Left lung (tissue), 10 donors: ENCODE results near the gene PRKCA. TPM values are rescaled to one million over a fixed set of nuclear protein-coding genes. Genes with fewer than 3 reads are reported as not detected.
A peak's percentile ranks its signal among the peaks of the same experiment; 100 is the strongest.
"Not testable (repeated sequence)": the region's sequence is repeated elsewhere in the genome, so short reads cannot be mapped to it uniquely, and the experiment has no call there.

Experiments used
- ATAC-seq: fragments of 200-7000 bp; cut with Tn5 transposase; one replicate; pipeline ENCODE4 v1.9.1; 2020; ENCODE audit warnings: moderate library complexity
- DNase-seq, 4 donors: peaks; one replicate each; pipeline ENCODE4 v3.0.0-alpha.2; 2013 to 2020
- H3K27ac ChIP-seq, 2 donors: fragments of 200-600 bp; sonication (generic) in 1 of 2; one replicate each; pipeline versions ENCODE4 v1.5.0 to v1.8.0; 2020 to 2021
- H3K27me3 ChIP-seq, 2 donors: fragments of 200-600 bp; sonication (generic) in 1 of 2; one replicate each; pipeline versions ENCODE4 v1.5.0 to v1.8.0; 2020 to 2021
- H3K36me3 ChIP-seq, 2 donors: fragments of 200-600 bp; sonication (generic) in 1 of 2; one replicate each; pipeline versions ENCODE4 v1.5.0 to v1.8.0; 2020 to 2021
- H3K4me1 ChIP-seq, 2 donors: fragments of 200-600 bp; one replicate each; pipeline ENCODE4 v1.8.0; 2021
- H3K4me3 ChIP-seq, 2 donors: fragments of 200-600 bp; sonication (generic) in 1 of 2; one replicate each; pipeline versions ENCODE4 v1.5.0 to v1.8.0; 2020 to 2021; ENCODE audit warnings: mild to moderate bottlenecking in 1 of 2
- H3K9me3 ChIP-seq, 2 donors: fragments of 200-600 bp; sonication (generic) in 1 of 2; one replicate each; pipeline versions ENCODE4 v1.5.0 to v1.8.0; 2020 to 2021
- intact Hi-C, 2 donors: fragments of 100-400 bp; cut with DNase I; formaldehyde crosslinking; loops; one replicate each; pipeline versions ENCODE4 v1.11.2 to v1.14.2; 2022
- polyA plus RNA-seq, 6 donors: library from polyadenylated mRNA; unstranded; fragments of 120-200 nt; gene quantifications; one replicate each; pipeline ENCODE4 v1.2.1, GENCODE V29; 2013; ENCODE audit not compliant: insufficient read length in 6 of 6
- total RNA-seq, 2 donors: library from RNA; stranded (reverse); fragmentation: NEBNext Ultra II Directional; extraction: Animal tissue kit (Norgen Biotek cat#: 25700); gene quantifications; one replicate each; pipeline ENCODE4 v1.2.1, GENCODE V29; 2021
- TF ChIP-seq, protein P1 (sequence below), 2 donors: fragments of 200-600 bp; sonication (generic) in 1 of 2; IDR thresholded peaks; one replicate each; pipeline versions ENCODE4 v1.5.0 to v1.8.0; 2021; ENCODE audit warnings: antibody characterized with exemption in 2 of 2
- donor health status: DM: no; HTN: yes; CAD: no.
- donor health status: DM: no; HTN: no; CAD: no.

Gene PRKCA
- total and polyA plus RNA-seq, 8 donors: 16.4 to 30.4 (median 17.5) TPM

DNA sequence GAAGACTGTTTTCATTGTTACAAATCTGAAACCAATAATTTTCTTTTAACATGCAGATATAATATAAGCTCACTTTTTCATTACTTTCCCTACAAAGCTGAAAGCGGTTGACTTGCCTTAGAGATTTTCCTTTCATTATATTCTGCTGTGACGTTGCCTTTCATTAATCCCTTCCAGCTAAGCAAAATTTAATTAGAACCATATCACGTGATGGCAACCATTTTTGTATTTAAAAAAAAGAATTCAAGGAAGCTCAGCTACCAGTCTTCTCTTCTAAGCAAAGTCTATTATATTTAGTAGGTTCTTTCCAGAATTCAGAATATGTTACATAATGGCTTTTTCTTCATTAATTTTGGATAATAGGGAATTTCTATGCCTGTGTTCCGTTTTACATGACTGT lies 186.5 kb downstream of the PRKCA start:
- Histone ChIP-seq H3K4me1 (peaks cover 0 to 17% of the 10 kb centered on the region in 2 donors), H3K4me3 (no peak overlapping the region), H3K9me3 (no peaks in the 10 kb centered on the region), H3K27me3 (no peaks in the 10 kb centered on the region), H3K36me3 (no peaks in the 10 kb centered on the region), H3K27ac (no peak overlapping the region)
- intact Hi-C loops: no loop called here
- DNase-seq: no peak
- TF ChIP-seq, protein P1, sequence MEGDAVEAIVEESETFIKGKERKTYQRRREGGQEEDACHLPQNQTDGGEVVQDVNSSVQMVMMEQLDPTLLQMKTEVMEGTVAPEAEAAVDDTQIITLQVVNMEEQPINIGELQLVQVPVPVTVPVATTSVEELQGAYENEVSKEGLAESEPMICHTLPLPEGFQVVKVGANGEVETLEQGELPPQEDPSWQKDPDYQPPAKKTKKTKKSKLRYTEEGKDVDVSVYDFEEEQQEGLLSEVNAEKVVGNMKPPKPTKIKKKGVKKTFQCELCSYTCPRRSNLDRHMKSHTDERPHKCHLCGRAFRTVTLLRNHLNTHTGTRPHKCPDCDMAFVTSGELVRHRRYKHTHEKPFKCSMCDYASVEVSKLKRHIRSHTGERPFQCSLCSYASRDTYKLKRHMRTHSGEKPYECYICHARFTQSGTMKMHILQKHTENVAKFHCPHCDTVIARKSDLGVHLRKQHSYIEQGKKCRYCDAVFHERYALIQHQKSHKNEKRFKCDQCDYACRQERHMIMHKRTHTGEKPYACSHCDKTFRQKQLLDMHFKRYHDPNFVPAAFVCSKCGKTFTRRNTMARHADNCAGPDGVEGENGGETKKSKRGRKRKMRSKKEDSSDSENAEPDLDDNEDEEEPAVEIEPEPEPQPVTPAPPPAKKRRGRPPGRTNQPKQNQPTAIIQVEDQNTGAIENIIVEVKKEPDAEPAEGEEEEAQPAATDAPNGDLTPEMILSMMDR (IDR thresholded peaks at IDR 0.05): no peak
- ATAC-seq: no peak

DNA sequence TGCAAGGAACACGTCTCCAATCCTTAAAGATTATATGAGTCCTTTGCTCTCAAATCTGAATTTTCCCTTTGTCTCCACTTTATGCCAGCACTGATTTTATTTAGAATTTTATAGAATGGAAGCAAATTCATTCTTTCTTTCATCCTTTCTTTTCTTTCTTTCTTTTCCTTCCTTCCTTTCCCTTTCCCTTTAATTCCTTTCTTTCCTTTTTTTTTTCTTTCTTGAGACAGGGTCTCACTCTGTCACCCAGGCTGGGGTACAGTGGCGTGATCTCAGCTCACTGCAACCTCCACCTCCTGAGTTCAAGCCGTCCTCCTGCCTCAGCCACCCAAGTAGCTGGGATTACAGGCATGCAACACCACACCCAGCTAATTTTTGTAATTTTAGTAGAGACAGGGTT lies 187.2 kb downstream of the PRKCA start:
- ATAC-seq, H3K27ac ChIP-seq, H3K27me3 ChIP-seq, H3K4me3 ChIP-seq, H3K9me3 ChIP-seq, intact Hi-C loops, H3K36me3 ChIP-seq, DNase-seq: not testable (repeated sequence)
- peaks cover 0 to 23% of the 10 kb centered on the region in 2 donors for H3K4me1 ChIP-seq

DNA sequence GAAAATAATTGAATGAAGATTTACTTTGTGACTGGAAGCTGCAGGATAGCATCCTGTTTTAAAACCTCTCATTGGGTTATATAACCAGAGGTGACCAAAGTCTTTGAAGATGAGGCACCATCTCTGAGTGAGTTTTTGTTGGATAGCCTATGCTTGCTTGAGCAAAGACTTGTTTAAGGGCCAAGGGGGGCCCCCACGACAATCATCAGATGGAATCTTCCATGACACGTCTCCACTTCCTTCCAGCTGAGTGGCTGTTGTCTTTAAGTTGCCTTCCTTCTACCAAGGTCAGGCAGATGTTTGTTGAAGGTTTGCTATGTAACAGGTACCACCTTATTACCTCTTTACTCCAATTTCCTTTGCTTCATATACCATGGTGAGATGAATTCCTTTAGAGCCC lies 188.8 kb downstream of the PRKCA start:
- DNase-seq (no peak), ATAC-seq (no peak)
- TF ChIP-seq, protein P1 (IDR thresholded peaks at IDR 0.05): no peak
- Histone ChIP-seq H3K27ac (no peak overlapping the region), H3K4me3 (no peak overlapping the region), H3K4me1 (peaks cover 0 to 25% of the 10 kb centered on the region in 2 donors), H3K27me3 (no peaks in the 10 kb centered on the region), H3K9me3 (no peaks in the 10 kb centered on the region), H3K36me3 (no peaks in the 10 kb centered on the region)
- intact Hi-C loops: no loop called here

DNA sequence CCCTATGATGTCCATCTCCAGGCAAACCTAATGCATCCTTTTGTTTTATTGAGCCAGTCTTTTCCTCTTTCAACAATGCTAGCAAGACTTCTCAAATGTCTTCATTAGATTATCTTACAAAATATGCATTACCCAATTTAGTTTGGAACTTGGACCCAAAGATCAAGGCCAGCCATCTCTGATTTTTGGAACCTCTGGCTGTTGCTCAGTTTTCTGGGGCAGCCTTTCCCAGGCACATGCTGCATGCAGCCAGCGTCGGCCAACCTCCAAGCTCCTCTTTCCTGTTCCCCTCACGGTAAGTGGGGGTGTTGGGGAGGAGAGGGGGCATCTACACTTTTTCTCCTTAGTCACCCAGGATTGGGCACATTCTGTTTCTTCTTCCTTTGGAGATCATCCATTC lies 189.3 kb downstream of the PRKCA start:
- Histone ChIP-seq H3K9me3 (no peaks in the 10 kb centered on the region), H3K4me1 (peaks cover 0 to 25% of the 10 kb centered on the region in 2 donors), H3K27ac (no peak overlapping the region), H3K36me3 (no peaks in the 10 kb centered on the region), H3K27me3 (no peaks in the 10 kb centered on the region), H3K4me3 (no peak overlapping the region)
- DNase-seq: no peak
- ATAC-seq: no peak
- intact Hi-C loops: no loop called here
- TF ChIP-seq, protein P1 (IDR thresholded peaks at IDR 0.05): no peak

- Histone ChIP-seq H3K4me3 (no peak overlapping the region), H3K36me3 (no peaks in the 10 kb centered on the region), H3K9me3 (no peaks in the 10 kb centered on the region), H3K4me1 (peaks cover 0 to 25% of the 10 kb centered on the region in 2 donors), H3K27ac (no peak overlapping the region), H3K27me3 (no peaks in the 10 kb centered on the region)
- TF ChIP-seq, protein P1 (IDR thresholded peaks at IDR 0.05): no peak
- ATAC-seq (no peak), DNase-seq (no peak)
- intact Hi-C loops: no loop called here
These were observed 189.7 kb downstream of the PRKCA start for GRCh38 chr17:66492080-66492479.

DNA sequence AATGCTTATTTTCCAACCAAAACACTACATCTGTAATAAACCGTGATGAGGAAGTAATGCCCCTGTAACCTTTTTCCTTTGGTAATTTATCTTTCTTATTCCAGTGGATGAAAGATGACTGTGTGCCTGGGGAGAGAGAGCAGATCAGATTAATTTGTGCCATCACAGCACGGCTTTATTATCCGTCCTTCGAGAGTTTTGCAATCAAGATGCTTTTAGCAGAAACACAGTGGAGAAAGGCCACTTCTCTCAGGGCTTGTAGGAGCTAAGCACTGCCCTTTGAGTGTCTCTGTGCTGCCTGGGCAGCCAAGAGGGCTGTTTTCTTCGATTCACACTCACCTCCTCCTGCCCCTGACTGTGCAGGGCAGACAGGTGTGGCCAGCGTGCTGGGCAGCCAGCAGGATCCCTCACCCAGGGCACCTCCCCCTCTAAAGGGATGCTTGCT lies 190.2 kb downstream of the PRKCA start:
- no peak overlapping the region for H3K27ac ChIP-seq
- H3K27me3 ChIP-seq: no peaks in the 10 kb centered on the region
- H3K9me3 ChIP-seq: no peaks in the 10 kb centered on the region
- intact Hi-C loops: no loop called here
- H3K4me3 ChIP-seq: no peak overlapping the region
- peaks cover 0 to 25% of the 10 kb centered on the region in 2 donors for H3K4me1 ChIP-seq
- DNase-seq (no peak), ATAC-seq (peak; percentile 76)
- TF ChIP-seq, protein P1 (IDR thresholded peaks at IDR 0.05): no peak
- no peaks in the 10 kb centered on the region for H3K36me3 ChIP-seq
